ENCODE results near the gene VWCE. TPM values are rescaled to one million over a fixed set of nuclear protein-coding genes. Genes with fewer than 3 reads are reported as not detected.

Gene VWCE
- total RNA-seq, 2 experiments from 2014 or later = 0.79 to 5.5 TPM

GRCh38 chr11:61339490-61339878, 44.4 kb upstream of the VWCE start:
- TF ChIP-seq CTCF (conservative IDR thresholded peaks at IDR 0.05; ENCODE audit: low read length) = no peak
- TF ChIP-seq EZH2phosphoT487 (IDR thresholded peaks at IDR 0.05; ENCODE audit: borderline replicate concordance, low read depth, low read length) = no peak
- Histone ChIP-seq H3K79me2 (ENCODE audit: insufficient read depth, low read depth, low read length) (no peaks in the 10 kb centered on the region), H3K9me2 (ENCODE audit: insufficient read depth, low read length) (no peaks in the 10 kb centered on the region), H3K4me3 (ENCODE audit: low read depth, low read length, poor library complexity, severe bottlenecking) (no peak overlapping the region), H3K9me3 (ENCODE audit: low read length) (no peaks in the 10 kb centered on the region), H3K36me3 (ENCODE audit: insufficient read depth, low read length) (peaks cover 15% of the 10 kb centered on the region), H4K20me1 (ENCODE audit: insufficient read depth, low read length) (no peaks in the 10 kb centered on the region), H3K4me2 (ENCODE audit: low read length) (no peak overlapping the region), H3K27ac (ENCODE audit: low read depth, low read length, poor library complexity, severe bottlenecking) (no peak overlapping the region), H2AFZ (ENCODE audit: low read length) (no peak overlapping the region), H3K4me1 (ENCODE audit: insufficient read depth, low read length, poor library complexity, severe bottlenecking) (peaks cover 22% of the 10 kb centered on the region)
- no TSS peak for BruUV-seq (replicated peaks)
- intact Hi-C loops (cut with micrococcal nuclease; ENCODE audit: unreplicated experiment) = no loop called here
- CTCF ChIA-PET (ENCODE audit: unreplicated experiment) = no interaction called here
- POLR2A ChIA-PET = interaction anchor here (1.1 kb wide), 1 partner anchor 17 kb away, joined by 4 read pairs; no protein-coding TSS in a partner anchor
- DNase-seq (ENCODE audit: low spot score) = no peak

GRCh38 chr11:61338783-61339489, 43.8 kb upstream of the VWCE start:
- no peak for TF ChIP-seq CTCF (conservative IDR thresholded peaks at IDR 0.05; ENCODE audit: low read length)
- TF ChIP-seq EZH2phosphoT487 (IDR thresholded peaks at IDR 0.05; ENCODE audit: borderline replicate concordance, low read depth, low read length) = no peak
- H3K9me2 ChIP-seq (ENCODE audit: insufficient read depth, low read length) = no peaks in the 10 kb centered on the region
- H3K79me2 ChIP-seq (ENCODE audit: insufficient read depth, low read depth, low read length) = no peaks in the 10 kb centered on the region; the same call in 1 of the 2 replicates
- intact Hi-C loops (cut with micrococcal nuclease; ENCODE audit: unreplicated experiment) = no loop called here
- no peak overlapping the region for H2AFZ ChIP-seq (ENCODE audit: low read length)
- no peaks in the 10 kb centered on the region for H3K9me3 ChIP-seq (ENCODE audit: low read length)
- H3K4me1 ChIP-seq (ENCODE audit: insufficient read depth, low read length, poor library complexity, severe bottlenecking) = peaks cover 28% of the 10 kb centered on the region
- POLR2A ChIA-PET = interaction anchor here (1.1 kb wide), 1 partner anchor 18 kb away, joined by 4 read pairs; no protein-coding TSS in a partner anchor
- no peak overlapping the region for H3K4me2 ChIP-seq (ENCODE audit: low read length)
- CTCF ChIA-PET (ENCODE audit: unreplicated experiment) = no interaction called here
- peaks cover 15% of the 10 kb centered on the region for H3K36me3 ChIP-seq (ENCODE audit: insufficient read depth, low read length)
- BruUV-seq (replicated peaks) = no TSS peak
- H3K4me3 ChIP-seq (ENCODE audit: low read depth, low read length, poor library complexity, severe bottlenecking) = no peak overlapping the region
- no peak overlapping the region for H3K27ac ChIP-seq (ENCODE audit: low read depth, low read length, poor library complexity, severe bottlenecking)
- DNase-seq (ENCODE audit: low spot score) = no peak
- H4K20me1 ChIP-seq (ENCODE audit: insufficient read depth, low read length) = no peaks in the 10 kb centered on the region

Measured in OCI-LY7 (cell line).